ENCODE results near the gene SCAI.
A peak's percentile ranks its signal among the peaks of the same experiment; 100 is the strongest.
"Not testable (repeated sequence)": the region's sequence is repeated elsewhere in the genome, so short reads cannot be mapped to it uniquely, and the experiment has no call there.

Gene SCAI

DNA sequence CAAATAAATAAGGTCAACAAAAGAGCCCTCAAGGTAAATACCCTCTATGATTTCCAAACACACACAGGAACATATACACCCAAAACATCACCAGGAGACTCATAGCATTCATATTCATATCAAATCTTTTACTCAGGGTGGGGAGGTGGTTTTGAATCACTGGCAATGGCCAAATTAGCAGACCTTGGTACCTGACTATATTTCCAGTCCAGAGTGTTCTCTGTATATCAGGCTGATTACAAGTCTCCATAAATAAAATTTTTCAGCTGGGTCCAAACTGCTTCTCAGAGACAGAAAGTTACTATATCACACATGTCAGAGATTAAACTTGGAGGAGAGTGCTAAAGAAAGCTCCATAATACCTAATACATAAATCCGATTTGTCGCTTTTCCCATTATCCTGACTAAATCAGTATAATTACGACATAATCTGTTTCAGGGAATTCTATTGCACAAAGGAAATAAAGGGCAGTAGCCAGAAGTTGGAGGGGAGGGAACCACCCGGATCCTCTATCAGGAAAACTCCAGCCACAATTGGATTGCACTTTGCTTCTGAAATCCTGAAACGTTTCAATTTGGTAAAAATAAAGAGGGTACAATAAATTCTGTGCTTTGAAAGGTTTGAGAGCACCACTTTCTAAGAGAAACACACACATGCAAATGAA is 195.5 kb downstream of the SCAI start:
- no peak for DNase-seq (ENCODE audit: low spot score)

DNA sequence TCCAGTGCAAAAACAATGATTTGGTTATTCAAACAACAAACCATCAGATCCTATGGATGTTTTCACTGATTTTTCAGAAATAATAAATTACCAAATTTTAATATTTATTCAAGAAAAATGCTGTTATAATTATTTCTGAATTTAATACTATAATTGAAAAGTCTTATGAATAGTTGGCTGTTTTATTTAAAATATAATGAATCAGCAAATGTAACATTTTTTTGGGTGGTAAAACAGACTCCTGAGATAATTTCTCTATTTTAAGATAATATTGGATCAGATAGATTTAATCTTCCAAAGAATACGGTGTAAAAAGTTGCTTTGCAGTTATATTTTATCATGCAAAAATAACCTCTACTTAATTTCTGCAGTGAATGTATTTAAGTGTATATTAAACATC is 197.2 kb downstream of the SCAI start:
- no peak for DNase-seq (ENCODE audit: low spot score)

DNA sequence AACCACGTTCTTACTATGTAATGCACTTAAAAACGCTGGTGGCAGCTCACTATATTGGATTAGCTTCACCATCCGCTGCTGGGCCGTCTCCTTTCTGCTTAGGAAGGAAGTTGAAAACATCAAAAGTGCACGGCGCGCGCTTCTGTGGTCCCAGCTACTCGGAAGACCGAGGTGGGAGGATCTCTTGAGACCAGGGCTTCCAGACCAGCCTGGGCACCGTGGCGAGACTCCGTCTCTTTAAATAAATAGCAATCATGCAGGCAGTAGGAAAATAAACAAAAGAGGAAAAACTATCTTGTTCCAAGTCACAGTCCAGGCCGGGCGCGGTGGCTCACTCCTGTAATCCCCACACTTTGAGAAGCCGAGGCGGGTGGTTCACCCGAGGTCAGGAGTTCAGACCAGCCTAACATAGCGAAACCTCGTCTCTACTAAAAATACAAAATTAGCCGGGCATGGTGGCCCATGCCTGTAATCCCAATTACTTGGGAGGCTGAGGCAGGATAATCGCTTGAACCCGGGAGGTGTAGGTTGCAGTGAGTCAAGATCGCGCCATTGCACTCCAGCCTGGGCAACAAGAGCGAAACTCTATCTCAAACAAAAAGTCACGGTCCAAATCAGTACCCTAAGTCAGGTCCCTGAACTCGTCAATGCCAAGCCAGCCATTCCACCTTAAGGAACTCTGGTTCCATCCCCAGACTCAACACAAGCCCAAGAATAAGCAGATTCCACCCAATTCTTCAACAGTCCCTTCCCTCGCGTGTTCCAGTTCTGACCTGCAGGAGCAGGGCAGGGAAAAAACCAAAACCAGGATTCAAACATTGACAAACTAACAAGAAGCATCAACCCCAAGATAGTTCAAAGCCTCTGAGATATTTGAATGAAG is 201.4 kb downstream of the SCAI start:
- DNase-seq (ENCODE audit: low spot score): peak; percentile 61

DNA sequence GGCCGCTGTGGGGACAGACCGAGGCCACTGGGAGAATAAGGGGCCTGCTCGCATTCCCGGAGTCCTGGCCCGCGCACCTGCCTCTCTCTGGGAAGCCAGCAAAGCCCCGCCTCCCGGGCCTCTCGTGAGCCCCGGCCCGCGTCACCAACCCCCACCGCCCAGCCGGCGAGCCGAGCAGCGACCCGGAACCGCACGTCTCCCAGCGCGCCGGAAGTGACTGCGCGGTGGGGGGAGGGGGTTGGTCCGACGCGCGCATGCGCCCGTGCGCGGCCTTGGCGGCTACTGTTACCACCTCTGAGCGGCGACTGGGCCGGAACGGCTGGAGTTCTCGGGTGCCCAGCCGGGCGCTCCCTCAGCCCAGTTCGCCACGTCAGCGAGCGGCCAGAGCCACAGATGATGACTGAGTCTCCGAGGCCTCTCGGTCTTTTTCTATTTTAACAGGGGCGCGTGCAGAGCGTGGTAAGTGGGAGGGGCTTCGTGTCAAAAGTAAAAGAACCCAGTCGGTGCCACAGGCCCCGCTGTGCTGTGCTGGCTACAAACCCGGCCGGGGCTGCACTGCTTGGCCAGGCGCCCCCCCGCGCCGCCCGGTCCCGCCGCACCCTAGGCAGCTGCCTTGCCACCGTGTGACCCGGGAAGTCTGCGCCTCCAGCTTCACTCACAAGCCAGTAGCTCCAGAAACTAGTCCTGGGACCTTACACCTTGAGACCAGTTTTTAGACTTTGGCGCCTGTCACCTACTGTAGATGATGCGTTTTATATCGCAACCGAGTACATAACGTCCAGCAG is 202.2 kb downstream of the SCAI start, which contains the start of gene GOLGA1:
Gene GOLGA1, minus strand, starts transcription at position 190 of the 785 bp plus-strand sequence. CDS start 2,372 bp downstream, outside the sequence.
- DNase-seq (ENCODE audit: low spot score): peak; percentile 94

DNA sequence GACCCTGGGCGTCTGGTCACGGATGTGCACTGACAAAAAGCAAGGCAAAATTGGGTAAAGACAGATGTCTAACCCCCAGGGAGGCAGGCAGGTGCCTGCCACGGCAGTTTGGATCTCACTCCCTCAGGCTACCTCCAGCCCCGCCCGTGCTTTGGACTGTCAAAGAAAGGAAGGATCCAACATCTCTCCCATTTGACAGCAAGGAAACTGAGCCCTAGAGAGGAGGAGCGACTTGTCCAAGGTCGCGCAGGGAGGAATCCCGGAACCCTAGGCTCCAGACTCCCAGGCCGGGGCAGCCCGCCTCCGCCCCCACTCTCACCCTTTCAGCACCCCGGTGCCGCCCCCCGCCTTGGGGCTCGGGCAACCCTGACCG is 202.8 kb downstream of the SCAI start:
- DNase-seq (ENCODE audit: low spot score): no peak

DNA sequence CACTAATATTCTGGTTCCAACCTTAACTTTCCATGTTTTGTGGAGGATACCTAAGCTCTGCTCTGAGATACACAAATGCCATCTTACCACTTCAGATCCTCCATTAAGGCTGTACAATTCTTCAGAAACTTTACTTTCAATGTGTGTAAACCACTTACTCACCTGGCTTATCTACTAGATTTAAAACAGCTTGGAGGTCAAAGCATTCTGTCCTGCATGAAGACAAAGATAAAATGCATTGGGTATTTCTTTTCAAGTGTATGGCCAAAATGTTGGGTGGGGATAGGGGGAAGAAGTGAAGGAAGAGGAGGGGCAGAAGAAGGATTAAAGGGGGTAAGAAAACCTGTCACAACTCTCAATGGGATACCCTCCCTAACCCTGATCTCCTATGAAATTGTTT is 203.4 kb downstream of the SCAI start:
- DNase-seq (ENCODE audit: low spot score): no peak

DNA sequence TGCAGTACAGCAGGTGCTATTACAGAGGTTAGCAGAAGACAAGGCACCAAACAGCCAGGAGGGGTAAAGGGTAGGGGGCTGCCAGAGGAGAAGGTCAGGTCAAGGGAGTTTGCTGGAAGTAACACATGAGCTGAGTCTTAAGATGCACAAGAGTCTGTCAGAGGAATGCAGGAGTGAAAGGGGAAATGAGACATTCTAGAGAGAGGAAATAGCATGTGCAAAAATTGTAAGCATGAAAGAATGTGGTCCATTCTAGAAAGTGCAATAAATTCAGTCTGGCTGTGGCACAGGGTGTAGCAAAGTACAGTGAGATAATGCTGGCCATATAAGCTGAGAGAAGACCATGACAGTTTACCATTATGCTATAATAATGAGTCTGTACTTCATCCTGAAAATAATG is 209.0 kb downstream of the SCAI start:
- no peak for DNase-seq (ENCODE audit: low spot score)

DNA sequence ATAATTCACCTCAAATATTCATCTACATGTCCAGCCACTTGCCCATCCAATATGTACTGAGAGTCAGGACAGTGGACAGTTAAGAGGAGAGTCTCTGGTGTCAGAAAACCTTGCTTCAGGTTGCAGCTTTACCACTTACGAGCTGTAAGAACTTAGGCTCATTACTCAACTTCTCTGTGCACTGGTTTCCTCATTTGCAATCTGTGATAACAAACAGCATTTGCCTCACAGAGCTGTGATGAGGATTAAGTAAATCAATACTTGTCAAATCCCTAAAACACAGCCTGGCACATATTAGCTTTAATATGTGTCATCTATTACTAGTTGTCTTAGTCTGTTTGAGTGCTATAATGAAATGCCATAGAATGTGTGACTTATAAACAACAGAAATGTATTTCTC is 211.0 kb downstream of the SCAI start:
- DNase-seq (ENCODE audit: low spot score): no peak

DNA sequence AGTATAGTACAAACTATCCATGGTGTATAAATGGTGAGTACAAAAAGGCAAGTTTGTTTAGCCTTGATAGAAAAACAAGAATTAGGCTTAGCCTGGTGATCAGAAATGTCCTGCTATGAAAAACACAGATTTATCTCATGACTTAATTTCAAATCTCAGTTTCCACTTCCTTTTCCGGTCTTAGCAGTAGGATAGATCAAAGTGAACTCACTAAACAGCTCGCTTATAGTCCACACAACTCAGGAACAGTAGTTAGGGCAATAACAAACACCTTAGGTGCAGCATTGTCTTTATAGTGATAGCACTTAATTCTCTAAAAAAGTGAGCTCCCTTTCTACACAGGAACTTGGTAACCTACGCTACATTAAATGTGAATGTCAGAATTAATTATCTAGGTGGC is 213.9 kb downstream of the SCAI start:
- DNase-seq (ENCODE audit: low spot score): no peak

DNA sequence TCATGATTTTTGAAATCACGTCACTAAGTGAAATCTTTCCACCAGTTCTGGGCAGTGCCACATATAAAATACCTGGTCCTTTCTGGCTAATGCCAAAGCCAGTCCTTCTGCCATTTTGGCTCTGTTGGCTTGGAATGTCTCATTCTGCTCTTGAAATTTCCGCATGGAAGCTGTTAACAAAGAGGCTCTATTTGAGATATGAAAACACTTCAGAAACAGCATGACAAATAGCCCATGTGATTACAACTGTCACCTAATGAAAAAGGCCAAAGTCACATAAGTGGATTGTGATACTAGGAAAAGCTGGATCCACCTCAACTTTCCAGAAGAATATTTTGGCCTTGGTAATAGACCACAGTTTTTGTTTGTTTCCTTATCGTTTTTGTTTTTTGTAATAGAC is 215.2 kb downstream of the SCAI start:
- DNase-seq (ENCODE audit: low spot score): no peak

DNA sequence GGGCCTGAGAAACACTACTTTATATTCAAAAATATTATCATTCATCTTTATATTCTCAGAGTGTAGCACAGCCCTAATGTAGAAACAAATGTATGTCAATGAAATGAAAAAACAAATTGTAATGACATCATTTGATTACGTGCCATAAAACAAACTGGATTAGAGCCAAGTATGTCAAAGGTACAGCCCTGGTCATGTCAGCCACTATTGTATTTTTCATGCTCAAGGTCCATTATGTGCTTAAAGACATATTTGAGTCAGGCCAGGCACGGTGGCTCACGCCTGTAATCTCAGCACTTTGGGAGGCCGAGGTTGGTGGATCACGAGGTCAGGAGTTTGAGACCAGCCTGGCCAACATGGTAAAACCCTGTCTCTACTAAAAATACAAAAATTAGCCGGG is 222.9 kb downstream of the SCAI start:
- DNase-seq (ENCODE audit: low spot score): not testable (repeated sequence)

DNA sequence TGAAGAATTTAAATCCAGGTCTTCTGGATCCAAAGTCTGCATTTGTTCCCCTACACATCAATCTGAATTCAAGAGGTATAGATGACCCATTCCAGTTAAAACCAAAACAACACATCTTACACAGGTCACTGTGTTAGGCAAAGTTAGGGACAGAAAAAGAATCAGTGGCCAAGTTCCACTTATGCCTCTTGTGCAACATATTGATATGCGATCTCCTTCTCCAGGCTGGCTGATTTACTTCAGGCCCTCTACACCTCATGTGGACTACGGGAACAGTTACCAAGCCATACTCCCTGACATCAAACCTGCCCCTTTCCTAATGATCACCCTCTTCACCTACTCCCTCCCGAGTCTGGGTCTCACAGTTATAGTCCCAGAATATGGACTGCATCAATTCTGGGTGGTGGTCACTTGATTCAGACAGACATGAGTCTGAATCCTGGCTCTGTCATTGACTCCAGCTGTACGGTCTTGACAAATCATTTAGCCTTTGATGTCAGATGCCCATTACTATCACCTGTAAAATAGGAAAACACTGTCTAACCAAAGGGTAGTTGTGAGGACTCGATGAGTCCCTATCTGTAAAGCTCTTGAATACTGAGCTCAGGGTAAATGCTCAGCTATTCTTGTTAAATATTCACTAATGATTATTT is 228.4 kb downstream of the SCAI start:
- DNase-seq (ENCODE audit: low spot score): no peak

DNA sequence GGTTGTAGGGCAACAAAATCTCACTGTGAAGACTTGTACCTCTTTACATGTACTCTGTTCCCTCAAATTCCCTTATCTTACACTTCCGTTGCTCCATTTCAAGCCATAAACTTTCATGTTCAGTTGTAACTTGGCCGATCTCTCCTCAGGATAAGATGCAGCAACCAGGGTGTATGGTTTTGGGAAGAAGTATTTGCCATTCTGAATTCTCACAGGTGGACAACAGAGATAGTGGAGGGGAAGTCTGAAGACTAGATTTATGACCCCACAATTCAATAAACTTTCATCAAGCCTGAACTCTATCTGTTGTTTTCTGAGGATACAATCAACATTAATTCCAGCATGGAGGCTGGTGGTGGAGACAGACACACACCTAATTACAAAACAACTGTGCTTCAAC is 229.9 kb downstream of the SCAI start:
- DNase-seq (ENCODE audit: low spot score): no peak

DNA sequence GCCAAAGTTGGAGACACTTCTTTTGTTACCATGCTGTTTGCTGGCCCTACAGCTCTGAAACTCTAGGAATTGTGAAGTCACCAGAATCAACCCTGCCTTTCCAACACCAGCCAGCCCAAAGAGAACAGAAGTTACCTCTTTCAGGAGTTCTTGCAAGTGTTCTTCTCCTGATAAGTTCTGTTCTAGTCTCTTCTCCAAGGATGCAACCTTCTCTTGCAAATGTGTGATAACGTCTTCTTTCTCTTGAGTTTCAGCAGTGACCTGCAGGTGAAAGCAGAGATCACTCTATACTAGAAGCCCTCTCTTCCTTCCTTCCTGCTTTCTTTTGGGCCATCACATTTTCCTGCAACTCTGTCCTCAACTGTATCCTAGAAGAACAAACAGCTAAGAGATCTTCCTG is 231.6 kb downstream of the SCAI start:
- no peak for DNase-seq (ENCODE audit: low spot score)

DNA sequence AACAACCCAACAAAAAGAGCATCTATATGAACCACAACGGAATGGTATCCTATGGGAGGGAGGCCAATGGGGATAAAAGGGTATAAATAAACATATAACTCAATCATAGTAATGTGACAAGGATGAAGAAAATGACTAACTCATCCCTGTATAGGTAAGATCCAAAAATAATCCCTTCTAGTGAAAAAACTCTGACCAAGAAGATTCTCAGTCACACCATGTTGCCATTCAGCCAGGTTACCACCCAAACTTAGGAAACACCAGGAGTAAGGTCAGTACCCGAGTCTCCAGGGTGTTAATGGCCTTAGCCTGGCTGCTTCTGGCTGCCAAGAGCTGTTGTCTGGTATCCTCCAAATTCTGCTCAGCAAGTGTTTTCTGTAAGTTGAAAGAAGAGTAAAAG is 235.2 kb downstream of the SCAI start:
- DNase-seq (ENCODE audit: low spot score): no peak

DNA sequence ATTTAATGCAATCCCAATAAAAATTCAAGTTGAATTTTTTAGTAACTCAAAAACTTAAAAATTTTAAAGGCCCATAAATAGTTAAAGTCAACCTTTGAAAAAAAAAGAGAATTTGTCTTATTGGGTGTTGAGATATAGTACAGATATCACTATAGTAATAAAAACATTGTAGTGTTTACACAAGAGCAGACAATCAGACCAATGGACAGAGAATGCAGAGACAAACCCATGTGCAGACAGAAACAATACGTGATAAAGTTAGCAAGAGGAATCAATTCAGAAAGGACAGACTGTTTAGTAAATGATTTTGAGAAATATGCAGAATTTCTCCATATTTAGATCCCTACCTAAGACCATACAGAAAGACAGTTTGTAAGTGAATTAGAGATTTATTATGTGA is 236.4 kb downstream of the SCAI start:
- DNase-seq (ENCODE audit: low spot score): no peak

DNA sequence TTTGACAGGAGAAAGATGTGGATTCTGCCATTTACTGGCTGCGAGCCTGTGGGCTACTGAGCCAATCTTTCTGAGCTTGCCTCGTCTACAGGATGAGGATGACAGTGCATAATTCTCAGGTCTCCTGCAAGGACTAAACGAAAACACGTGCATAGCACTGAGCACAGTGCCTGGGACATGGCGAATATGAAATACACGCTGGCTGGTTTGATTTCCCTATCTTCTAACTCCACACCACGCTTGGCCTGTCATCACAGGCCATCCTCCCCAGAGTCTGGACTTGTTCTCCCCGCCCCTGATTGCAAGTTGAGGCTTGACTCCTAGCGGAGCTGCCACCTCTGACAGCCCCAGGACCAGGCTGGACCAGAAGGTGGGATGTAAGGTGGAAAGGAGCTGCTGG is 243.5 kb downstream of the SCAI start:
- no peak for DNase-seq (ENCODE audit: low spot score)

DNA sequence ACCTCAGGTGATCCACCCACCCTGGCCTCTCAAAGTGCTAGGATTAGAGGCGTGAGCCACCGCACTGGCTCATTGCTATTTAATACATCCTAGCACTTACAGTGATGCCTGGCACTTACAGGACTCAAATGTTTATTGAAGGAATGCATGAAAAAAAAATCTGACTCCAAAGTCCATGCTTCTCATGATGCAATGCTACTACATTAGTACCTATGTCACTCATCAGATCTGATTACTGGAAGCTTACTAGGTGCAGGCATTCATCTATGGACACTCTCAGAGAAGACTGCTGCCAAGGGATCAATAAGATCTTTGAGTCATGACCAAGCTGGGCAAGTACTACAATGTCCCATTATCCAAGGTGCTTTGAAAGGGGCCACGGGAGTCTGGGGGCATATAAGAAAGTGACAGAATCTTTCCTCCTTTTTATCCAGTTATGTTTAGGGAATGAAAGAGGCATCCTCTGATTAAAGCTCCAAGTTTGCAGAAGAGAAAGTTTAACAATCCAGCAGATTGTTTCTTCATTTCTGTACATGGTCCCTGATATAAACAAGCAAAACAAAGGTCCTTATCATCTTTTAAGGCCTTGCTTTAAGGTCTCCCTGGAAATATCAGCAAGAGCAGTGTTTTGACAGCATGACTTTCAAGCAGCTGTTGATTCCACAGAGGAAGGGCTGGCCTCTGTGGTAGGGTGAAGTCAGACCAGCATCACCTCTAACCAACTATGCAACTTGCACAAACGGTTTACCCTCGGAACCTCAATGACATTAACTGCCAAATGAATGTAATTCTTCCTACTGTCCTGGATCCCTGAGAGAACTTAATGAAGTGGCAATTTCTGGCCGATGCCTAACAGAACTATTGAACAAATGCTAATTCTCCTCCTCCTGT is 245.5 kb downstream of the SCAI start:
- DNase-seq (ENCODE audit: low spot score): no peak

DNA sequence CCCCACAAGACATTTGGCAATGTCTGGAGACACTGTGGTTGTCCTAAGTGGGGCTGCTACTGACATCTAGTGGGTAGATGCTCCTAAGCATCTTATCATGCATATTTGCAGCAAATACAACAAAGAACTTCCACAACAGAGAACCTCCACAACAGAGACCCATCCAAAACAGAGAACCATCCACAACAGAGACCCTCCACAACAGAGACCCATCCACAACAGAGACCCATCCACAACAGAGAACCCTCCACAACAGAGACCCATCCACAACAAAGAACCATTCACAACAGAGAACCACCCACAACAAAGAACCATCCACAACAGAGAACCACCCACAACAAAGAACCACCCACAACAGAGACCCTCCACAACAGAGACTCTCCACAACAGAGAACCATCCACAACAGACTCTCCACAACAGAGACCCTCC is 248.6 kb downstream of the SCAI start:
- DNase-seq (ENCODE audit: low spot score): peak; percentile 33

DNA sequence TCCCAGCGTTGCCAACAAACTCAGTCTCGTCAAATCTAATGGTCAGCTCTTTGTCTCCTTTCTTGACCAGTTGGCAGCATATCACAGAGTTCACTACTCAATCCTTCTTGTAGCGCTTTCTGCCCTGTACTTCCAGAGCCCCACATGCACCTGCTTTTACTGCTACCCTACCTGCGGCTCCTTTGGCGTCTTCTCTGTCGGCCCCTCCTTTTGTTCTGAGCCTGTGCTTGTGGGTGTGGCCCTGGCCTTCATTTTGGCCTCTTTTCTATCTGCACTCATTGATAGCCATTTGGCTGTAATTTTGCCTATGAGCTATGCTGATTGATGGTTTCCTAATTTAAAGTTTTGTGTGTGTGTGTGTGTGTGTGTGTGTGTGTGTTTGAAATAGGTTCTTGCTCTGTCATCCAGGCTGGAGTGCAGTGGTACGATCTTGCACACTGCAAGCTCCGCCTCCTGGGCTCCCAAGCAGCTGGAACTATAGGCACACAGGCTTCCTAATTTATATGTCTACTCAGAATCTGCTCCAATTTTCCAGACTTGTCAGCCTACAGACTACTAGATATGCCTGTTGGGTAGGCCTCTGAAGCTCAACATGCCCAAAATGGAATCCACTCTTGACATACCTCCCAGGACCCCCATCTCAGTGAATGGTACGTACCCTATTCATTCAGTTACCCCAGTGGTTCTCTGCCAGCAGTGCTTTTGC is 249.1 kb downstream of the SCAI start:
- DNase-seq (ENCODE audit: low spot score): no peak
